Epithelial cell of esophagus (primary cell): ENCODE results near the gene TANK.

ENCODE experiments used
- DNase-seq: peaks from one replicate; pipeline ENCODE4 v3.0.0; 2010; ENCODE audit warnings: low read depth
- H3K4me3 ChIP-seq: 2 replicates; pipeline ENCODE4 v1.5.1; 2011; ENCODE audit warnings: mild to moderate bottlenecking, low read length, control low read depth
- CTCF ChIP-seq: IDR thresholded peaks from 2 replicates; pipeline ENCODE4 v1.5.1; 2011; ENCODE audit warnings: low read depth, mild to moderate bottlenecking, low read length, control low read depth, inconsistent platforms; ENCODE audit not compliant: insufficient read depth; ENCODE audit errors: missing control alignments

Gene TANK

GRCh38 chr2:161160226-161161073 is at the start of gene TANK:
Gene TANK (plus strand): TSS chr2:161160428. CDS start chr2:161179663, 19,235 bp downstream.
- peak within 1 kb of the TSS; percentile 91 for H3K4me3 ChIP-seq
- TF ChIP-seq CTCF, result no peak
- DNase-seq, result peak; percentile 97

GRCh38 chr2:161111531-161111930 is 48.7 kb upstream of the TANK start:
- TF ChIP-seq CTCF, result no peak
- peak; percentile 26 for DNase-seq
- no peak overlapping the region for H3K4me3 ChIP-seq

- no peak for TF ChIP-seq CTCF
- H3K4me3 ChIP-seq, result no peak overlapping the region
- DNase-seq, result peak; percentile 8
Observed at GRCh38 chr2:161112908-161113307, 47.3 kb upstream of the TANK start.

GRCh38 chr2:161113693-161114575 is 46.3 kb upstream of the TANK start:
- TF ChIP-seq CTCF, result no peak
- H3K4me3 ChIP-seq, result no peak overlapping the region
- no peak for DNase-seq

- no peak for TF ChIP-seq CTCF
- no peak overlapping the region for H3K4me3 ChIP-seq
- no peak for DNase-seq
Observed at GRCh38 chr2:161115205-161115604, 45.0 kb upstream of the TANK start.

GRCh38 chr2:161115605-161116380 is 44.4 kb upstream of the TANK start:
- DNase-seq, result no peak
- no peak overlapping the region for H3K4me3 ChIP-seq
- TF ChIP-seq CTCF, result no peak
